Measurements from ENCODE around the gene HBEGF.
"Not testable (repeated sequence)": the region's sequence is repeated elsewhere in the genome, so short reads cannot be mapped to it uniquely, and the experiment has no call there.

HBEGF gene

GRCh38 chr5:140348104-140348503 is 1.7 kb upstream of the HBEGF start:
- Histone ChIP-seq H4K20me1 (ENCODE audit: insufficient read depth, low read length) (no peaks in the 10 kb centered on the region), H3K4me1 (ENCODE audit: low read length) (peaks cover 17% of the 10 kb centered on the region), H3K9me3 (ENCODE audit: insufficient read depth, low read length) (no peaks in the 10 kb centered on the region), H3K79me2 (ENCODE audit: low read length) (no peaks in the 10 kb centered on the region), H3K4me3 (ENCODE audit: low read length) (no peak overlapping the region), H2AFZ (ENCODE audit: low read depth, low read length) (no peak overlapping the region; the same call in 1 of the 2 replicates), H3K36me3 (replicated peaks; ENCODE audit: low read depth, low read length) (no peaks in the 10 kb centered on the region), H3K27ac (ENCODE audit: low read length) (no peak overlapping the region), H3K9ac (ENCODE audit: low read length) (no peak overlapping the region), H3K27me3 (ENCODE audit: low read depth, low read length) (peaks cover 8% of the 10 kb centered on the region; the same call in 1 of the 2 replicates), H3K4me2 (ENCODE audit: low read length) (no peak overlapping the region)
- TF ChIP-seq CTCF (IDR thresholded peaks at IDR 0.05; ENCODE audit: low read depth, low read length): no peak
- no peak for TF ChIP-seq EZH2phosphoT487 (IDR thresholded peaks at IDR 0.05; ENCODE audit: low read depth)

GRCh38 chr5:140347360-140347759 is 957 bp upstream of the HBEGF start:
- Histone ChIP-seq H3K4me1 (ENCODE audit: low read length) (peaks cover 23% of the 10 kb centered on the region), H4K20me1 (ENCODE audit: insufficient read depth, low read length) (no peaks in the 10 kb centered on the region), H3K4me3 (ENCODE audit: low read length) (peak overlapping the region; percentile 78), H3K27me3 (ENCODE audit: low read depth, low read length) (peaks cover 8% of the 10 kb centered on the region; the same call in 1 of the 2 replicates), H3K36me3 (replicated peaks; ENCODE audit: low read depth, low read length) (no peaks in the 10 kb centered on the region), H3K9me3 (ENCODE audit: insufficient read depth, low read length) (no peaks in the 10 kb centered on the region), H3K27ac (ENCODE audit: low read length) (no peak overlapping the region), H3K4me2 (ENCODE audit: low read length) (peak overlapping the region; percentile 75), H3K79me2 (ENCODE audit: low read length) (no peaks in the 10 kb centered on the region), H3K9ac (ENCODE audit: low read length) (no peak overlapping the region), H2AFZ (ENCODE audit: low read depth, low read length) (peak overlapping the region; percentile 81; the same call in 1 of the 2 replicates)
- TF ChIP-seq EZH2phosphoT487 (IDR thresholded peaks at IDR 0.05; ENCODE audit: low read depth): no peak
- TF ChIP-seq CTCF (IDR thresholded peaks at IDR 0.05; ENCODE audit: low read depth, low read length): no peak

- H3K4me3 ChIP-seq (ENCODE audit: low read length): peak overlapping the region; percentile 78
- TF ChIP-seq CTCF (IDR thresholded peaks at IDR 0.05; ENCODE audit: low read depth, low read length) (no peak), EZH2phosphoT487 (IDR thresholded peaks at IDR 0.05; ENCODE audit: low read depth) (no peak)
- H3K9me3 ChIP-seq (ENCODE audit: insufficient read depth, low read length): no peaks in the 10 kb centered on the region
- H3K27ac ChIP-seq (ENCODE audit: low read length): no peak overlapping the region
- no peak overlapping the region for H2AFZ ChIP-seq (ENCODE audit: low read depth, low read length)
- H3K79me2 ChIP-seq (ENCODE audit: low read length): no peaks in the 10 kb centered on the region
- H3K4me1 ChIP-seq (ENCODE audit: low read length): peaks cover 27% of the 10 kb centered on the region
- no peak overlapping the region for H3K9ac ChIP-seq (ENCODE audit: low read length)
- no peaks in the 10 kb centered on the region for H3K36me3 ChIP-seq (replicated peaks; ENCODE audit: low read depth, low read length)
- H4K20me1 ChIP-seq (ENCODE audit: insufficient read depth, low read length): no peaks in the 10 kb centered on the region
- H3K4me2 ChIP-seq (ENCODE audit: low read length): peak overlapping the region; percentile 75
- H3K27me3 ChIP-seq (ENCODE audit: low read depth, low read length): peaks cover 8% of the 10 kb centered on the region; the same call in 1 of the 2 replicates
Measured at GRCh38 chr5:140345919-140346347, 470 bp downstream of the HBEGF start.

- H3K27ac ChIP-seq (ENCODE audit: low read length): no peak overlapping the region
- H3K79me2 ChIP-seq (ENCODE audit: low read length): no peaks in the 10 kb centered on the region
- no peaks in the 10 kb centered on the region for H3K9me3 ChIP-seq (ENCODE audit: insufficient read depth, low read length)
- H3K4me1 ChIP-seq (ENCODE audit: low read length): peaks cover 32% of the 10 kb centered on the region
- no peak overlapping the region for H3K9ac ChIP-seq (ENCODE audit: low read length)
- H3K36me3 ChIP-seq (replicated peaks; ENCODE audit: low read depth, low read length): no peaks in the 10 kb centered on the region
- no peak for TF ChIP-seq EZH2phosphoT487 (IDR thresholded peaks at IDR 0.05; ENCODE audit: low read depth)
- no peak for TF ChIP-seq CTCF (IDR thresholded peaks at IDR 0.05; ENCODE audit: low read depth, low read length)
- no peak overlapping the region for H3K4me3 ChIP-seq (ENCODE audit: low read length)
- no peak overlapping the region for H2AFZ ChIP-seq (ENCODE audit: low read depth, low read length)
- 0 out of 2 replicates have a peak, but pooled peaks cover 5% of the 10 kb centered on the region for H3K27me3 ChIP-seq (ENCODE audit: low read depth, low read length)
- no peaks in the 10 kb centered on the region for H4K20me1 ChIP-seq (ENCODE audit: insufficient read depth, low read length)
- H3K4me2 ChIP-seq (ENCODE audit: low read length): no peak overlapping the region
Measured at GRCh38 chr5:140344683-140345423, 1.6 kb downstream of the HBEGF start.

GRCh38 chr5:140343849-140344248 is 2.6 kb downstream of the HBEGF start:
- H3K4me2 ChIP-seq (ENCODE audit: low read length); H3K9me3 ChIP-seq (ENCODE audit: insufficient read depth, low read length); H3K27ac ChIP-seq (ENCODE audit: low read length); H3K9ac ChIP-seq (ENCODE audit: low read length); H4K20me1 ChIP-seq (ENCODE audit: insufficient read depth, low read length); H3K79me2 ChIP-seq (ENCODE audit: low read length); H3K27me3 ChIP-seq (ENCODE audit: low read depth, low read length); H3K36me3 ChIP-seq (replicated peaks; ENCODE audit: low read depth, low read length); H3K4me3 ChIP-seq (ENCODE audit: low read length); H2AFZ ChIP-seq (ENCODE audit: low read depth, low read length): not testable (repeated sequence)
- peaks cover 32% of the 10 kb centered on the region for H3K4me1 ChIP-seq (ENCODE audit: low read length)

Measured in OCI-LY3 (cell line).